Keratinocyte (primary cell): Measurements from ENCODE around the gene SLC16A7. TPM values are rescaled to one million over a fixed set of nuclear protein-coding genes. Genes with fewer than 3 reads are reported as not detected.

Source experiments
- DNase-seq: peaks from one replicate; pipeline ENCODE4 v3.0.0-alpha.2; 2011; ENCODE audit warnings: low read depth, missing footprints, low spot score
- FAIRE-seq: peaks from 2 replicates; lab custom pipeline; 2011; peaks lifted over from hg19 to GRCh38; lab: Jason Lieb, UNC
- H2AFZ ChIP-seq: 2 replicates; pipeline ENCODE4 v1.6.0; 2012; ENCODE audit warnings: low read length, control low read depth, inconsistent platforms; ENCODE audit not compliant: control insufficient read depth
- H3K27ac ChIP-seq: 2 replicates; pipeline ENCODE4 v1.5.1; 2011; ENCODE audit warnings: low read length; ENCODE audit not compliant: control insufficient read depth, insufficient read depth
- H3K27me3 ChIP-seq: 3 replicates; pipeline ENCODE4 v1.6.0; 2011; ENCODE audit warnings: low read length; ENCODE audit not compliant: control insufficient read depth, insufficient read depth; ENCODE audit errors: extremely low read depth
- H3K36me3 ChIP-seq, 2 experiments: 2 replicates in 1 of 2; 3 replicates in 1 of 2; pipeline ENCODE4 v1.5.1; 2011; ENCODE audit warnings: low read length in 2 of 2, mild to moderate bottlenecking in 1 of 2; ENCODE audit not compliant: control insufficient read depth in 2 of 2, insufficient read depth in 2 of 2; ENCODE audit errors: extremely low read depth in 1 of 2
- H3K4me1 ChIP-seq: 3 replicates; pipeline ENCODE4 v1.5.1; 2011; ENCODE audit warnings: low read length; ENCODE audit not compliant: control insufficient read depth, insufficient read depth; ENCODE audit errors: extremely low read depth
- H3K4me2 ChIP-seq: 3 replicates; pipeline ENCODE4 v1.6.0; 2011; ENCODE audit warnings: low read depth, low read length; ENCODE audit not compliant: control insufficient read depth, insufficient read depth; ENCODE audit errors: extremely low read depth
- H3K4me3 ChIP-seq, 3 experiments: fragments of 200-600 bp in 1 of 3; sonication (generic) in 1 of 3; 2 replicates in 2 of 3; 3 replicates in 1 of 3; pipeline ENCODE4 v1.5.1; 2011 to 2016; ENCODE audit warnings: low read length in 3 of 3, mild to moderate bottlenecking in 3 of 3, control low read depth in 2 of 3, inconsistent platforms in 1 of 3, low read depth in 1 of 3, mixed read lengths in 1 of 3, mixed run types in 1 of 3, moderate library complexity in 1 of 3; ENCODE audit not compliant: control insufficient read depth in 2 of 3, insufficient read depth in 2 of 3; ENCODE audit errors: extremely low read depth in 1 of 3
- H3K79me2 ChIP-seq: 2 replicates; pipeline ENCODE4 v1.6.0; 2012; ENCODE audit warnings: low read length; ENCODE audit not compliant: control insufficient read depth, insufficient read depth
- H3K9ac ChIP-seq: 3 replicates; pipeline ENCODE4 v1.6.0; 2011; ENCODE audit warnings: low read length; ENCODE audit not compliant: control insufficient read depth, insufficient read depth; ENCODE audit errors: extremely low read depth
- H3K9me1 ChIP-seq: 3 replicates; pipeline ENCODE4 v1.6.0; 2011; ENCODE audit warnings: low read length; ENCODE audit not compliant: control insufficient read depth, insufficient read depth; ENCODE audit errors: extremely low read depth
- H3K9me3 ChIP-seq: 2 replicates; pipeline ENCODE4 v1.5.1; 2012; ENCODE audit warnings: low read depth, low read length; ENCODE audit not compliant: control insufficient read depth
- H4K20me1 ChIP-seq: 3 replicates; pipeline ENCODE4 v1.6.0; 2011; ENCODE audit warnings: low read length; ENCODE audit not compliant: control insufficient read depth, insufficient read depth; ENCODE audit errors: extremely low read depth
- EZH2 ChIP-seq: IDR thresholded peaks from one replicate; pipeline ENCODE4 v1.6.1; 2012; ENCODE audit warnings: inconsistent platforms, mild to moderate bottlenecking, low read length, moderate library complexity
- dilution Hi-C: fragments of 300-500 bp; cut with MboI; formaldehyde crosslinking; loops from one replicate; pipeline ENCODE4 v1.7.0; 2020; ENCODE audit warnings: low sequenced_read_pairs; ENCODE audit not compliant: extremely low pct_ligation_motif_present
- polyA plus RNA-seq, 5 experiments: library from polyadenylated mRNA; depleted of rRNA in 3 of 5; stranded (reverse) in 3 of 5; stranded (forward) in 1 of 5; unstranded in 1 of 5; fragments of >200 nt; gene quantifications; 1 replicate in 1 of 5; 2 replicates in 3 of 5; 3 replicates in 1 of 5; pipeline versions ENCODE4 v1.2.1 to v1.2.3, GENCODE V29; 2011 to 2012; ENCODE audit warnings: missing spikeins in 2 of 5, low read depth in 1 of 5, low replicate concordance in 1 of 5
- TF ChIP-seq, protein P1 (sequence below), 3 experiments: IDR thresholded peaks in 1 of 3; conservative IDR thresholded peaks in 1 of 3; optimal IDR thresholded peaks in 1 of 3; 2 replicates in 2 of 3; 3 replicates in 1 of 3; pipeline versions ENCODE3 to v1.5.1; 2011; ENCODE audit warnings: low read length in 3 of 3, mild to moderate bottlenecking in 3 of 3, moderate library complexity in 2 of 3, control low read depth in 1 of 3, inconsistent platforms in 1 of 3; ENCODE audit not compliant: insufficient read depth in 2 of 3; ENCODE audit errors: extremely low read depth in 1 of 3

SLC16A7 gene
- polyA plus RNA-seq, 1 donor (not counting 4 experiments of a cell fraction or from before 2014, with no cell fraction given) = 0.87 TPM

- no peak overlapping the region for H2AFZ ChIP-seq
- DNase-seq (no peak), FAIRE-seq (no peak)
- no peaks in the 10 kb centered on the region for H3K9me1 ChIP-seq
- TF ChIP-seq EZH2 = no peak
- TF ChIP-seq, protein P1, sequence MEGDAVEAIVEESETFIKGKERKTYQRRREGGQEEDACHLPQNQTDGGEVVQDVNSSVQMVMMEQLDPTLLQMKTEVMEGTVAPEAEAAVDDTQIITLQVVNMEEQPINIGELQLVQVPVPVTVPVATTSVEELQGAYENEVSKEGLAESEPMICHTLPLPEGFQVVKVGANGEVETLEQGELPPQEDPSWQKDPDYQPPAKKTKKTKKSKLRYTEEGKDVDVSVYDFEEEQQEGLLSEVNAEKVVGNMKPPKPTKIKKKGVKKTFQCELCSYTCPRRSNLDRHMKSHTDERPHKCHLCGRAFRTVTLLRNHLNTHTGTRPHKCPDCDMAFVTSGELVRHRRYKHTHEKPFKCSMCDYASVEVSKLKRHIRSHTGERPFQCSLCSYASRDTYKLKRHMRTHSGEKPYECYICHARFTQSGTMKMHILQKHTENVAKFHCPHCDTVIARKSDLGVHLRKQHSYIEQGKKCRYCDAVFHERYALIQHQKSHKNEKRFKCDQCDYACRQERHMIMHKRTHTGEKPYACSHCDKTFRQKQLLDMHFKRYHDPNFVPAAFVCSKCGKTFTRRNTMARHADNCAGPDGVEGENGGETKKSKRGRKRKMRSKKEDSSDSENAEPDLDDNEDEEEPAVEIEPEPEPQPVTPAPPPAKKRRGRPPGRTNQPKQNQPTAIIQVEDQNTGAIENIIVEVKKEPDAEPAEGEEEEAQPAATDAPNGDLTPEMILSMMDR (optimal IDR thresholded peaks at IDR 0.05 in 1 of 3, IDR thresholded peaks at IDR 0.05 in 1 of 3, conservative IDR thresholded peaks at IDR 0.05 in 1 of 3; ENCODE audit: extremely low read depth in 1 of 3, insufficient read depth in 2 of 3, low read length in 3 of 3) = no peak
- no peak overlapping the region for H3K27ac ChIP-seq
- H3K4me2 ChIP-seq = no peak overlapping the region
- H4K20me1 ChIP-seq = no peaks in the 10 kb centered on the region
- dilution Hi-C loops = no loop called here
- H3K36me3 ChIP-seq = no peaks in the 10 kb centered on the region
- no peaks in the 10 kb centered on the region for H3K27me3 ChIP-seq
- no peaks in the 10 kb centered on the region for H3K4me1 ChIP-seq
- H3K79me2 ChIP-seq = no peaks in the 10 kb centered on the region
- H3K9ac ChIP-seq = no peak overlapping the region
- H3K4me3 ChIP-seq = no peak overlapping the region
- H3K9me3 ChIP-seq = no peaks in the 10 kb centered on the region
Measured at GRCh38 chr12:59649203-59649602, 53.4 kb downstream of the SLC16A7 start.

DNA sequence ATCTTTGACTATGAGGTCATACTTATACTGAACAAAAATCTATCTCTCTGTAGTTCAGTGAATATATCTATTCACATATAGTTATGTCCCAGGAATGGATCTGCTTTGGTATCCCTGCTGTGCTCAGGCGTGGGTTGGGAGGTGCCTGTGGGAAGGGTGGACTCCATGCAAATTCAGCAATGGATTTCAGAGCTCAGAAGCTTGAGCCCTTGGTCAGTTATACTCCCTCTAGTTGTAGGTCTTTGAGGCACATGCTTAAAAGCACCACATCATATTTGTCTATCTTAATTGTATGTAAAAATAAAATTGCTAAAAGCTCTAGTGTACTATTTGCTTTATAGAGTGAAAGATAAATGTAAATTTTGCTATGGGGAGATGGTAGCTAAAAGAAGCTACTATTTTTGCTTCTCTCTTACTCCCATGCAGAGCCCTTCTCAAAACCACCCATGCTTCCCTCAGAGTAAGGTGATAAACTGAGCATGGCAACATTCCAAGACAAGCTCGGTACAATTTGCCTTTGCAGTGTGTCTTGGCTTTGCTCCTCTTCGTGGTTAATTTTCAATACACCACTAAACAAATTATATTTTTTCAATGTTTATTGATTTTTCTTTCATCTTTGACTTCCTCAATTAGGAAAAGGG is 54.9 kb downstream of the SLC16A7 start:
- H4K20me1 ChIP-seq = no peaks in the 10 kb centered on the region
- H3K4me3 ChIP-seq = no peak overlapping the region
- H3K9ac ChIP-seq = no peak overlapping the region
- no peaks in the 10 kb centered on the region for H3K9me3 ChIP-seq
- FAIRE-seq (no peak), DNase-seq (no peak)
- no peak overlapping the region for H3K27ac ChIP-seq
- TF ChIP-seq, protein P1 (optimal IDR thresholded peaks at IDR 0.05 in 1 of 3, IDR thresholded peaks at IDR 0.05 in 1 of 3, conservative IDR thresholded peaks at IDR 0.05 in 1 of 3; ENCODE audit: extremely low read depth in 1 of 3, insufficient read depth in 2 of 3, low read length in 3 of 3) = no peak
- no peak for TF ChIP-seq EZH2
- dilution Hi-C loops = no loop called here
- no peaks in the 10 kb centered on the region for H3K9me1 ChIP-seq
- H3K4me2 ChIP-seq = no peak overlapping the region
- no peak overlapping the region for H2AFZ ChIP-seq
- H3K36me3 ChIP-seq = no peaks in the 10 kb centered on the region
- H3K27me3 ChIP-seq = no peaks in the 10 kb centered on the region
- no peaks in the 10 kb centered on the region for H3K79me2 ChIP-seq
- H3K4me1 ChIP-seq = no peaks in the 10 kb centered on the region
